OCI-M2 (cell line): ENCODE results near the gene KCNJ9.
"Not testable (repeated sequence)": the region's sequence is repeated elsewhere in the genome, so short reads cannot be mapped to it uniquely, and the experiment has no call there.

Experiments
- DNase-seq: peaks from one replicate; lab custom pipeline; 2025; ENCODE audit not compliant: unreplicated experiment; lab: John Stamatoyannopoulos, UW

The KCNJ9 gene

GRCh38 chr1:160123726-160124125 lies 42.4 kb downstream of the KCNJ9 start:
- DNase-seq: no peak

GRCh38 chr1:160124705-160125478 lies 43.6 kb downstream of the KCNJ9 start:
- DNase-seq: no peak

- DNase-seq: no peak
These were observed 44.4 kb downstream of the KCNJ9 start for GRCh38 chr1:160125746-160126145.

GRCh38 chr1:160126342-160126741 lies 45.0 kb downstream of the KCNJ9 start:
- DNase-seq: not testable (repeated sequence)

- DNase-seq: no peak
These were observed 46.0 kb downstream of the KCNJ9 start for GRCh38 chr1:160127381-160127780.

GRCh38 chr1:160127865-160128523 lies 46.7 kb downstream of the KCNJ9 start:
- DNase-seq: no peak

GRCh38 chr1:160128636-160129035 lies 47.3 kb downstream of the KCNJ9 start:
- no peak for DNase-seq

- no peak for DNase-seq
These were observed 47.7 kb downstream of the KCNJ9 start for GRCh38 chr1:160129046-160129445.

- DNase-seq: no peak
These were observed 48.2 kb downstream of the KCNJ9 start for GRCh38 chr1:160129558-160129957.

GRCh38 chr1:160129966-160130365 lies 48.6 kb downstream of the KCNJ9 start:
- no peak for DNase-seq

- DNase-seq: no peak
These were observed 49.1 kb downstream of the KCNJ9 start for GRCh38 chr1:160130486-160130885.

GRCh38 chr1:160130939-160131338 lies 49.6 kb downstream of the KCNJ9 start:
- no peak for DNase-seq

GRCh38 chr1:160131803-160132565 lies 50.6 kb downstream of the KCNJ9 start:
- no peak for DNase-seq

- no peak for DNase-seq
These were observed 52.8 kb downstream of the KCNJ9 start for GRCh38 chr1:160133990-160134770.

GRCh38 chr1:160134791-160135572 lies 53.6 kb downstream of the KCNJ9 start:
- no peak for DNase-seq

GRCh38 chr1:160136121-160136925 lies 55.0 kb downstream of the KCNJ9 start:
- no peak for DNase-seq

- no peak for DNase-seq
These were observed 55.5 kb downstream of the KCNJ9 start for GRCh38 chr1:160136926-160137200.

GRCh38 chr1:160137216-160137862 lies 56.0 kb downstream of the KCNJ9 start:
- DNase-seq: no peak

- DNase-seq: no peak
These were observed 58.5 kb downstream of the KCNJ9 start for GRCh38 chr1:160139840-160140239.
